Left ventricle myocardium inferior (tissue), 1 donor: ENCODE data around the gene TMED8. TPM values are rescaled to one million over a fixed set of nuclear protein-coding genes. Genes with fewer than 3 reads are reported as not detected.

Source experiments
- DNase-seq: peaks from one replicate; pipeline ENCODE4 v3.0.0-alpha.2; 2020
- H3K27ac ChIP-seq: fragments of 200-600 bp; replicated peaks from 2 replicates; pipeline ENCODE4 v1.8.0; 2021
- H3K27me3 ChIP-seq: fragments of 200-600 bp; 2 replicates; pipeline ENCODE4 v1.8.0; 2021; ENCODE audit warnings: low read depth
- H3K36me3 ChIP-seq: fragments of 200-600 bp; 2 replicates; pipeline ENCODE4 v1.8.0; 2021
- H3K4me1 ChIP-seq: fragments of 200-600 bp; 2 replicates; pipeline ENCODE4 v1.8.0; 2021
- H3K4me3 ChIP-seq: fragments of 200-600 bp; 2 replicates; pipeline ENCODE4 v1.8.0; 2021; ENCODE audit warnings: mild to moderate bottlenecking, moderate library complexity
- H3K9me3 ChIP-seq: fragments of 200-600 bp; replicated peaks from 2 replicates; pipeline ENCODE4 v1.8.0; 2021
- intact Hi-C: fragments of 100-400 bp; cut with micrococcal nuclease; formaldehyde crosslinking; loops from one replicate; pipeline ENCODE4 v1.11.0; 2022
- total RNA-seq: library from RNA; stranded (reverse); fragmentation: NEBNext Ultra II Directional; extraction: Animal tissue kit (Norgen Biotek cat#: 25700); gene quantifications from one replicate; pipeline ENCODE4 v1.2.1, GENCODE V29; 2021
- TF ChIP-seq, protein P1 (sequence below): fragments of 200-600 bp; IDR thresholded peaks from 2 replicates; pipeline ENCODE4 v1.8.0; 2021; ENCODE audit warnings: antibody characterized with exemption, mild to moderate bottlenecking, borderline replicate concordance
- donor health status: DM: no; HTN: yes; CAD: no; lungs with severe emphysema.

Gene TMED8
- total RNA-seq, 1 donor from 2014 or later = 5.4 TPM

GRCh38 chr14:77346495-77346894 lies 30.4 kb downstream of the TMED8 start:
- H3K27me3 ChIP-seq = no peaks in the 10 kb centered on the region
- TF ChIP-seq, protein P1, sequence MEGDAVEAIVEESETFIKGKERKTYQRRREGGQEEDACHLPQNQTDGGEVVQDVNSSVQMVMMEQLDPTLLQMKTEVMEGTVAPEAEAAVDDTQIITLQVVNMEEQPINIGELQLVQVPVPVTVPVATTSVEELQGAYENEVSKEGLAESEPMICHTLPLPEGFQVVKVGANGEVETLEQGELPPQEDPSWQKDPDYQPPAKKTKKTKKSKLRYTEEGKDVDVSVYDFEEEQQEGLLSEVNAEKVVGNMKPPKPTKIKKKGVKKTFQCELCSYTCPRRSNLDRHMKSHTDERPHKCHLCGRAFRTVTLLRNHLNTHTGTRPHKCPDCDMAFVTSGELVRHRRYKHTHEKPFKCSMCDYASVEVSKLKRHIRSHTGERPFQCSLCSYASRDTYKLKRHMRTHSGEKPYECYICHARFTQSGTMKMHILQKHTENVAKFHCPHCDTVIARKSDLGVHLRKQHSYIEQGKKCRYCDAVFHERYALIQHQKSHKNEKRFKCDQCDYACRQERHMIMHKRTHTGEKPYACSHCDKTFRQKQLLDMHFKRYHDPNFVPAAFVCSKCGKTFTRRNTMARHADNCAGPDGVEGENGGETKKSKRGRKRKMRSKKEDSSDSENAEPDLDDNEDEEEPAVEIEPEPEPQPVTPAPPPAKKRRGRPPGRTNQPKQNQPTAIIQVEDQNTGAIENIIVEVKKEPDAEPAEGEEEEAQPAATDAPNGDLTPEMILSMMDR = no peak
- no peaks in the 10 kb centered on the region for H3K4me1 ChIP-seq
- H3K4me3 ChIP-seq = no peak overlapping the region
- no peaks in the 10 kb centered on the region for H3K9me3 ChIP-seq
- H3K27ac ChIP-seq = no peak overlapping the region
- H3K36me3 ChIP-seq = peaks cover 31% of the 10 kb centered on the region
- DNase-seq = no peak
- intact Hi-C loops = no loop called here

GRCh38 chr14:77344377-77344996 lies 32.4 kb downstream of the TMED8 start:
- no peak overlapping the region for H3K27ac ChIP-seq
- no peaks in the 10 kb centered on the region for H3K9me3 ChIP-seq
- no peak overlapping the region for H3K4me3 ChIP-seq
- TF ChIP-seq, protein P1 = no peak
- intact Hi-C loops = no loop called here
- no peak for DNase-seq
- no peaks in the 10 kb centered on the region for H3K4me1 ChIP-seq
- H3K36me3 ChIP-seq = peaks cover 35% of the 10 kb centered on the region
- H3K27me3 ChIP-seq = no peaks in the 10 kb centered on the region

GRCh38 chr14:77343662-77344061 lies 33.2 kb downstream of the TMED8 start:
- H3K9me3 ChIP-seq = no peaks in the 10 kb centered on the region
- intact Hi-C loops = no loop called here
- no peak overlapping the region for H3K27ac ChIP-seq
- no peak overlapping the region for H3K4me3 ChIP-seq
- H3K4me1 ChIP-seq = no peaks in the 10 kb centered on the region
- TF ChIP-seq, protein P1 = no peak
- H3K27me3 ChIP-seq = no peaks in the 10 kb centered on the region
- no peak for DNase-seq
- H3K36me3 ChIP-seq = peaks cover 31% of the 10 kb centered on the region

- no peaks in the 10 kb centered on the region for H3K4me1 ChIP-seq
- H3K27me3 ChIP-seq = no peaks in the 10 kb centered on the region
- H3K9me3 ChIP-seq = no peaks in the 10 kb centered on the region
- intact Hi-C loops = no loop called here
- no peak overlapping the region for H3K4me3 ChIP-seq
- TF ChIP-seq, protein P1 = no peak
- H3K36me3 ChIP-seq = peaks cover 31% of the 10 kb centered on the region
- no peak overlapping the region for H3K27ac ChIP-seq
- no peak for DNase-seq
Observed at GRCh38 chr14:77342726-77343397, 34.0 kb downstream of the TMED8 start.

DNA sequence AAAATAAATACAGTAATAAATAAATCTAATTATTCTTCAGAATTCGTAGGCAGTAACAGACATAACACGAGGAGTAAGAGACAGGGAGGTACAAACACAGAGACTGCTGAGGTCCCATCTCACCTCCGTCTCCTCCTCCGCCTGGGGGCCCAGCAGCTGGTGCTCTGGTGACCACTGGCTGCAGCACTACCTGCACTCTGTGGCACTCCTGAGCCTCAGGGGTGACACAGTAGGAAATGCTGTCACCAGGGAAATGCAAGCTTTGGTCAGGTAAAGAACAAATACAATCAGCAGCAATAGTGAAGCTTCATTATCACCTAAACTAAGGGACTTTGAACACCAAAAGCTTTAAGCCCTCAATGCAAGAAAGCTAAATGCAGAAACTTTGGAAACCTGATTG lies 36.5 kb downstream of the TMED8 start:
- TF ChIP-seq, protein P1 = no peak
- intact Hi-C loops = no loop called here
- no peak overlapping the region for H3K4me3 ChIP-seq
- H3K36me3 ChIP-seq = peaks cover 31% of the 10 kb centered on the region
- no peak for DNase-seq
- H3K27me3 ChIP-seq = no peaks in the 10 kb centered on the region
- H3K4me1 ChIP-seq = no peaks in the 10 kb centered on the region
- no peaks in the 10 kb centered on the region for H3K9me3 ChIP-seq
- no peak overlapping the region for H3K27ac ChIP-seq
